Panc1 (cell line): ENCODE results near the gene EIF3F. TPM values are rescaled to one million over a fixed set of nuclear protein-coding genes. Genes with fewer than 3 reads are reported as not detected.

Experiments
- ATAC-seq: fragments of 200-7000 bp; cut with Tn5 transposase; 2 replicates; pipeline ENCODE4 v1.9.1; 2020; ENCODE audit warnings: mild to moderate bottlenecking, moderate library complexity
- BruUV-seq: library from RNA; stranded (reverse); fragments of 400-500 nt; replicated peaks from 2 replicates; lab custom pipeline; 2021; lab: Mats Ljungman, UMichigan
- CTCF ChIA-PET: fragments of 300-600 bp; sonication (Branson Sonifier 250); formaldehyde crosslinking; loops from one replicate; lab custom pipeline; 2022; ENCODE audit warnings: antibody characterized with exemption; lab: Charles Lee
- POLR2A ChIA-PET: fragments of 300-600 bp; sonication (Branson Sonifier 250); formaldehyde crosslinking; loops from one replicate; lab custom pipeline; 2022; ENCODE audit warnings: antibody characterized with exemption; lab: Charles Lee
- DNase-seq: peaks from one replicate; pipeline ENCODE4 v3.0.0-alpha.2; 2010; ENCODE audit warnings: low read depth, low spot score
- H3K27ac ChIP-seq: 2 replicates; pipeline ENCODE4 v1.5.1; 2011; ENCODE audit warnings: mild to moderate bottlenecking, low read length, inconsistent platforms
- H3K27me3 ChIP-seq: fragments of 200-500 bp; sonication (Bioruptor generic); 2 replicates; pipeline ENCODE4 v1.6.0; 2014; ENCODE audit warnings: low read length, inconsistent platforms; ENCODE audit not compliant: control insufficient read depth, insufficient read depth
- H3K36me3 ChIP-seq: fragments of 200-500 bp; sonication (Bioruptor generic); 2 replicates; pipeline ENCODE4 v1.5.1; 2014; ENCODE audit warnings: inconsistent platforms, mild to moderate bottlenecking, low read length, moderate library complexity; ENCODE audit not compliant: control insufficient read depth, insufficient read depth
- H3K4me1 ChIP-seq: 2 replicates; pipeline ENCODE4 v1.5.1; 2011; ENCODE audit warnings: inconsistent platforms, mild to moderate bottlenecking, low read length, moderate library complexity; ENCODE audit not compliant: control insufficient read depth, insufficient read depth
- H3K4me3 ChIP-seq, 2 experiments: 2 replicates each; pipeline ENCODE4 v1.5.1; 2011 to 2012; ENCODE audit warnings: low read depth in 2 of 2, low read length in 2 of 2, mild to moderate bottlenecking in 2 of 2, inconsistent platforms in 1 of 2, moderate library complexity in 1 of 2
- H3K9me3 ChIP-seq: fragments of 200-500 bp; sonication (Bioruptor generic); 2 replicates; pipeline ENCODE4 v1.5.1; 2014; ENCODE audit warnings: low read depth, mild to moderate bottlenecking, inconsistent platforms, low read length, moderate library complexity; ENCODE audit not compliant: control insufficient read depth, insufficient read depth
- POLR2AphosphoS5 ChIP-seq: IDR thresholded peaks from 2 replicates; pipeline ENCODE4 v1.6.1; 2012; ENCODE audit warnings: mild to moderate bottlenecking, low read depth, low read length, moderate library complexity
- SIN3A ChIP-seq: IDR thresholded peaks from 2 replicates; pipeline ENCODE4 v1.6.1; 2012; ENCODE audit warnings: low read depth, mild to moderate bottlenecking, low read length, moderate library complexity, borderline replicate concordance; ENCODE audit not compliant: insufficient read depth
- TCF7L2 ChIP-seq: IDR thresholded peaks from 2 replicates; pipeline ENCODE4 v1.6.1; 2011; ENCODE audit warnings: mild to moderate bottlenecking, low read depth, low read length, inconsistent platforms
- in situ Hi-C: cut with HindIII; loops from 2 replicates; pipeline ENCODE4 v1.10.0; 2016; ENCODE audit warnings: low sequenced_read_pairs, low pct_unique_long_range_greater_than_20kb
- intact Hi-C: fragments of 100-400 bp; cut with micrococcal nuclease; formaldehyde crosslinking; loops from one replicate; pipeline ENCODE4 v1.10.0; 2022; ENCODE audit not compliant: unreplicated experiment
- total RNA-seq: library from RNA; stranded (reverse); gene quantifications from one replicate; pipeline ENCODE4 v1.2.1, GENCODE V29; 2021; ENCODE audit not compliant: unreplicated experiment
- TF ChIP-seq, protein P1 (sequence below), 2 experiments: IDR thresholded peaks; 2 replicates each; pipeline ENCODE4 v1.6.1; 2011 to 2012; ENCODE audit warnings: low read depth in 2 of 2, control low read depth in 1 of 2, low read length in 1 of 2, mild to moderate bottlenecking in 1 of 2, moderate library complexity in 1 of 2; ENCODE audit not compliant: insufficient read depth in 1 of 2
- TF ChIP-seq, protein P2 (sequence below): fragments of 450-650 bp; IDR thresholded peaks from 2 replicates; pipeline ENCODE4 v1.5.1; 2017; ENCODE audit warnings: mild to moderate bottlenecking

The EIF3F gene
- total RNA-seq, 1 experiment from 2014 or later = 387 TPM

DNA sequence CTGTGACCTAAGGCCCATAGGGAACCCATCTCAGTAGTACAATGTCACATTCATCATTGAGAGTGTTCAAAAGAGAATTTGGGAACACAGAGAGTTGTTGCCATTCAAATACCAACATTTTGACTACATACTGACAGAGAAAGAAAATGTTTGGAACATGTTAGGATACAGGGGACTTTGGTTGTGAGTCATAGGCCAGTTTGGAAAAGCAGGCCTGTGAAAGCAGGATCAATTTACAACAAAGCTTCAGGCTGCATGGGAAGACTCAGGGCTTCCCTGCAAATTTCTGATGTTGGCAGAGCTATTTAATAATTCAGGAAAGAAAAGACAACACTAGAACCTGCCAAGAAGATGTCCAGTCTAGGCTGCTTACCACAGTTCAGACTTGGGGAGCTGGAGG, 22.3 kb upstream of the EIF3F start:
- Histone ChIP-seq H3K27ac (no peak overlapping the region), H3K36me3 (no peaks in the 10 kb centered on the region), H3K27me3 (no peaks in the 10 kb centered on the region), H3K4me3 (no peak overlapping the region), H3K4me1 (no peaks in the 10 kb centered on the region), H3K9me3 (no peaks in the 10 kb centered on the region)
- BruUV-seq = no TSS peak
- in situ Hi-C loops = no loop called here
- TF ChIP-seq TCF7L2 = no peak
- TF ChIP-seq, protein P1, sequence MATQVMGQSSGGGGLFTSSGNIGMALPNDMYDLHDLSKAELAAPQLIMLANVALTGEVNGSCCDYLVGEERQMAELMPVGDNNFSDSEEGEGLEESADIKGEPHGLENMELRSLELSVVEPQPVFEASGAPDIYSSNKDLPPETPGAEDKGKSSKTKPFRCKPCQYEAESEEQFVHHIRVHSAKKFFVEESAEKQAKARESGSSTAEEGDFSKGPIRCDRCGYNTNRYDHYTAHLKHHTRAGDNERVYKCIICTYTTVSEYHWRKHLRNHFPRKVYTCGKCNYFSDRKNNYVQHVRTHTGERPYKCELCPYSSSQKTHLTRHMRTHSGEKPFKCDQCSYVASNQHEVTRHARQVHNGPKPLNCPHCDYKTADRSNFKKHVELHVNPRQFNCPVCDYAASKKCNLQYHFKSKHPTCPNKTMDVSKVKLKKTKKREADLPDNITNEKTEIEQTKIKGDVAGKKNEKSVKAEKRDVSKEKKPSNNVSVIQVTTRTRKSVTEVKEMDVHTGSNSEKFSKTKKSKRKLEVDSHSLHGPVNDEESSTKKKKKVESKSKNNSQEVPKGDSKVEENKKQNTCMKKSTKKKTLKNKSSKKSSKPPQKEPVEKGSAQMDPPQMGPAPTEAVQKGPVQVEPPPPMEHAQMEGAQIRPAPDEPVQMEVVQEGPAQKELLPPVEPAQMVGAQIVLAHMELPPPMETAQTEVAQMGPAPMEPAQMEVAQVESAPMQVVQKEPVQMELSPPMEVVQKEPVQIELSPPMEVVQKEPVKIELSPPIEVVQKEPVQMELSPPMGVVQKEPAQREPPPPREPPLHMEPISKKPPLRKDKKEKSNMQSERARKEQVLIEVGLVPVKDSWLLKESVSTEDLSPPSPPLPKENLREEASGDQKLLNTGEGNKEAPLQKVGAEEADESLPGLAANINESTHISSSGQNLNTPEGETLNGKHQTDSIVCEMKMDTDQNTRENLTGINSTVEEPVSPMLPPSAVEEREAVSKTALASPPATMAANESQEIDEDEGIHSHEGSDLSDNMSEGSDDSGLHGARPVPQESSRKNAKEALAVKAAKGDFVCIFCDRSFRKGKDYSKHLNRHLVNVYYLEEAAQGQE (IDR thresholded peaks at IDR 0.05; ENCODE audit: insufficient read depth in 1 of 2, low read depth in 2 of 2, low read length in 1 of 2) = no peak
- no peak for TF ChIP-seq SIN3A
- no peak for TF ChIP-seq POLR2AphosphoS5
- TF ChIP-seq, protein P2, sequence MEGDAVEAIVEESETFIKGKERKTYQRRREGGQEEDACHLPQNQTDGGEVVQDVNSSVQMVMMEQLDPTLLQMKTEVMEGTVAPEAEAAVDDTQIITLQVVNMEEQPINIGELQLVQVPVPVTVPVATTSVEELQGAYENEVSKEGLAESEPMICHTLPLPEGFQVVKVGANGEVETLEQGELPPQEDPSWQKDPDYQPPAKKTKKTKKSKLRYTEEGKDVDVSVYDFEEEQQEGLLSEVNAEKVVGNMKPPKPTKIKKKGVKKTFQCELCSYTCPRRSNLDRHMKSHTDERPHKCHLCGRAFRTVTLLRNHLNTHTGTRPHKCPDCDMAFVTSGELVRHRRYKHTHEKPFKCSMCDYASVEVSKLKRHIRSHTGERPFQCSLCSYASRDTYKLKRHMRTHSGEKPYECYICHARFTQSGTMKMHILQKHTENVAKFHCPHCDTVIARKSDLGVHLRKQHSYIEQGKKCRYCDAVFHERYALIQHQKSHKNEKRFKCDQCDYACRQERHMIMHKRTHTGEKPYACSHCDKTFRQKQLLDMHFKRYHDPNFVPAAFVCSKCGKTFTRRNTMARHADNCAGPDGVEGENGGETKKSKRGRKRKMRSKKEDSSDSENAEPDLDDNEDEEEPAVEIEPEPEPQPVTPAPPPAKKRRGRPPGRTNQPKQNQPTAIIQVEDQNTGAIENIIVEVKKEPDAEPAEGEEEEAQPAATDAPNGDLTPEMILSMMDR = no peak
- ChIA-PET POLR2A (interaction anchor here (0.5 kb wide), 1 partner anchor 10 kb away, joined by 3 read pairs; no protein-coding TSS in a partner anchor), CTCF (no interaction called here)
- no peak for ATAC-seq
- DNase-seq = no peak
- intact Hi-C loops = no loop called here

DNA sequence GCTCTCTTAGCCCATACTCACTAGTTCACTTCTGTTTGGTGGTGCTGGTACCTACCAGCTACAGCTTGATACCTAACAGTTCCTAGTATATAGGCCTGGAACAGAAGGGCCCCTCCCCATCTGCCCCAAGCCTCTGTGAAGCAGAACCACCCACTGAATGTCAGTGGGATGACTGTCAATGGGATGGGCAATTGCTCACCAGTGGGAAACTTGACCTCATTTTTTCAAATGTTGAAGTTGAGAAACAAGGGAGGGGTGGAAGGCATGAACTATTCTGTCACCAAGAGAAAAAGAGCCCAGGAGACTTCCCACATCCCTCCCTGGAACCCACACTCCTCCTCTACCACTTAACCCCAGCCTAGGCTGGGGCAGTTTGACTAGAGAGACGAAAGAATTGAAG, 21.8 kb upstream of the EIF3F start, which contains the start of gene NLRP10:
Gene NLRP10 (minus strand): TSS at position 62 of the 400 bp plus-strand sequence. CDS start 1,952 bp downstream, outside the sequence.
- no peak for ATAC-seq
- Histone ChIP-seq H3K27me3 (no peaks in the 10 kb centered on the region), H3K4me3 (no peak within 1 kb of the TSS), H3K27ac (no peak within 1 kb of the TSS), H3K36me3 (no peaks in the 10 kb centered on the region), H3K9me3 (no peaks in the 10 kb centered on the region), H3K4me1 (no peaks in the 10 kb centered on the region)
- TF ChIP-seq POLR2AphosphoS5 (no peak), SIN3A (no peak), TCF7L2 (no peak)
- TF ChIP-seq, protein P1 (IDR thresholded peaks at IDR 0.05; ENCODE audit: insufficient read depth in 1 of 2, low read depth in 2 of 2, low read length in 1 of 2) = no peak
- TF ChIP-seq, protein P2 = no peak
- CTCF ChIA-PET = no interaction called here
- DNase-seq = no peak
- BruUV-seq = no TSS peak
- in situ Hi-C loops (no loop called here), intact Hi-C loops (no loop called here)
- POLR2A ChIA-PET = no interaction called here
